ENCODE results near the gene GDNF.

GDNF gene

DNA sequence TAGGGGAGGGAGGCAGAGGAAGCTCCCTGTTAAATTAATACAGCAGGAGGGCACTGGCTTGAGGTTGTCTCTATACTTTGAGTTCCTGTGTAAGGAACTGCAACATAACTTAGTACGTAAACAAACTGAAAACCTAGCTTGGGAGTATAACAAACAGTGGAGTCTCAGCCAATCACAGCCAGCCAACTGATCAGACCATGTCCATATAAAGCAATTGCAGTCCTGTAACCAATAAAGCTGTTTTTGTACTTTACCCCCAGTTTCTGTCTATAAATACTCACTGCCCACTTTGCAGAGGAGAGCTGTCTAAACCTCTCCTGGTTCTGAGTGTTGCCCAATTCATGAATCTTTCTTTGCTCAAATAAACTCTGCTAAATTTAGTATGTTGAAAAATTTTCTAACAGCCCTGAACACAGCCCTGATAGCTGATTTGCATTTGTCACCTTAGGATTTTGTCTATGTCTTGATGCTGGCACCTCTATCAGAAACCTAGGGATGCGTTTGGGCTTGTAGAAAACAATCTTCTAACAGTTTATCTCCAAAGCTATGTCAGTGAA, 39.9 kb downstream of the GDNF start:
- TF ChIP-seq, protein P1, sequence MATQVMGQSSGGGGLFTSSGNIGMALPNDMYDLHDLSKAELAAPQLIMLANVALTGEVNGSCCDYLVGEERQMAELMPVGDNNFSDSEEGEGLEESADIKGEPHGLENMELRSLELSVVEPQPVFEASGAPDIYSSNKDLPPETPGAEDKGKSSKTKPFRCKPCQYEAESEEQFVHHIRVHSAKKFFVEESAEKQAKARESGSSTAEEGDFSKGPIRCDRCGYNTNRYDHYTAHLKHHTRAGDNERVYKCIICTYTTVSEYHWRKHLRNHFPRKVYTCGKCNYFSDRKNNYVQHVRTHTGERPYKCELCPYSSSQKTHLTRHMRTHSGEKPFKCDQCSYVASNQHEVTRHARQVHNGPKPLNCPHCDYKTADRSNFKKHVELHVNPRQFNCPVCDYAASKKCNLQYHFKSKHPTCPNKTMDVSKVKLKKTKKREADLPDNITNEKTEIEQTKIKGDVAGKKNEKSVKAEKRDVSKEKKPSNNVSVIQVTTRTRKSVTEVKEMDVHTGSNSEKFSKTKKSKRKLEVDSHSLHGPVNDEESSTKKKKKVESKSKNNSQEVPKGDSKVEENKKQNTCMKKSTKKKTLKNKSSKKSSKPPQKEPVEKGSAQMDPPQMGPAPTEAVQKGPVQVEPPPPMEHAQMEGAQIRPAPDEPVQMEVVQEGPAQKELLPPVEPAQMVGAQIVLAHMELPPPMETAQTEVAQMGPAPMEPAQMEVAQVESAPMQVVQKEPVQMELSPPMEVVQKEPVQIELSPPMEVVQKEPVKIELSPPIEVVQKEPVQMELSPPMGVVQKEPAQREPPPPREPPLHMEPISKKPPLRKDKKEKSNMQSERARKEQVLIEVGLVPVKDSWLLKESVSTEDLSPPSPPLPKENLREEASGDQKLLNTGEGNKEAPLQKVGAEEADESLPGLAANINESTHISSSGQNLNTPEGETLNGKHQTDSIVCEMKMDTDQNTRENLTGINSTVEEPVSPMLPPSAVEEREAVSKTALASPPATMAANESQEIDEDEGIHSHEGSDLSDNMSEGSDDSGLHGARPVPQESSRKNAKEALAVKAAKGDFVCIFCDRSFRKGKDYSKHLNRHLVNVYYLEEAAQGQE (IDR thresholded peaks at IDR 0.05; ENCODE audit: insufficient read depth in 1 of 2, low read depth in 2 of 2, low read length in 2 of 2): no peak
- TF ChIP-seq POLR2AphosphoS5 (IDR thresholded peaks at IDR 0.05; ENCODE audit: low read depth, low read length): no peak
- TF ChIP-seq FOXP2 (optimal IDR thresholded peaks at IDR 0.05; ENCODE audit: borderline replicate concordance, extremely low read depth, extremely low read length, insufficient read depth): no peak
- no peak for TF ChIP-seq TAF1 (IDR thresholded peaks at IDR 0.05; ENCODE audit: borderline replicate concordance, insufficient read depth, low read length)
- TF ChIP-seq SIN3A (IDR thresholded peaks at IDR 0.05; ENCODE audit: borderline replicate concordance, insufficient read depth, low read length): no peak

DNA sequence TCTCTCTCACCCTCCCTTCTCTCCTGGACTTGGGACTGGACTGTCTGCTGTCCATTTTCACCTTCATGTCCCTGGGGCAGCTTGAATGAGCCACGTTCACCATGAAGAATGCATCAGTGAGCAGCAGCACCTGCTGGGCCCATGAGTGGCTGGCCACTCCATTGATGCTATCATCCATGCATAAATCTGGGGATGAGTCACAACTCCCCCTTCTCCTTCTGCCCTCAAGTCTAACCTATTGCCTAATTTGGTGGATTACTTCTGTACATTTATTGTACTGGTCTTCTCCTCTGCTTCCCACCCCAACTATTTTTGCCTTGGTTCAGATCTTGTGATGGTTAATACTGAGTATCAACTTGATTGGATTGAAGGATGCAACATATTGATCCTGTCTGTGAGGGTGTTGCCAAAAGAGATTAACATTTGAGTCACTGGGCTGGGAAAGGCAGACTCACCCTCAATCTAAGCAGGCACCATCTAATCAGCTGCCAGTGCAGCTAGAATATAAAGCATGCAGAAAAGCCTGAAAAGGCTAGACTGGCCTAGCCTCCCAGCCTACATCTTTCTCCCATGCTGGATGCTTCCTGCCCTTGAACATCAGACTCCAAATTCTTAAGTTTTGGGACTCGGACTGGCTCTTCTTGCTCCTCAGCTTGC, 46.7 kb downstream of the GDNF start:
- TF ChIP-seq, protein P1 (IDR thresholded peaks at IDR 0.05; ENCODE audit: insufficient read depth in 1 of 2, low read depth in 2 of 2, low read length in 2 of 2): no peak
- no peak for TF ChIP-seq FOXP2 (optimal IDR thresholded peaks at IDR 0.05; ENCODE audit: borderline replicate concordance, extremely low read depth, extremely low read length, insufficient read depth)
- no peak for TF ChIP-seq SIN3A (IDR thresholded peaks at IDR 0.05; ENCODE audit: borderline replicate concordance, insufficient read depth, low read length)
- no peak for TF ChIP-seq TAF1 (IDR thresholded peaks at IDR 0.05; ENCODE audit: borderline replicate concordance, insufficient read depth, low read length)
- TF ChIP-seq POLR2AphosphoS5 (IDR thresholded peaks at IDR 0.05; ENCODE audit: low read depth, low read length): no peak

DNA sequence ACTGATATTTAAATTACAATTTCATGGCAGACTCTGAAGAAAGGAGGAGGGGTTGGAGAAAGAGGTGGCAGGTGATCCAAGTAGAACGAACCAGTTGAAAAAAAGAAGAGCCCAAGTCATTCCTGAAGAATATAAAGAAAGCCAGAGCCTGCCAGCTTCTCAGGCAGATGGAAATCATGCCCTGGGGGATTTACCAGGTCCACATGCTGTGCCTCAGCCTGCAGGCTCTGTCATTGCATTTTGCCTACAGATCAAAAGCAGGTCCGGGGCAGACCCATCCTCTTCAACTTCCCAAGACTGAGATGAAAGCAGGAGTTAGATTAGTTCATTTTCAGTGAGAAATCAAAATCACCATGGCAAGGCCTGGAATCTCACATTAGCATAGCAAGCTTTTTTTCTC, 48.5 kb downstream of the GDNF start:
- TF ChIP-seq, protein P1 (IDR thresholded peaks at IDR 0.05; ENCODE audit: insufficient read depth in 1 of 2, low read depth in 2 of 2, low read length in 2 of 2): no peak
- TF ChIP-seq POLR2AphosphoS5 (IDR thresholded peaks at IDR 0.05; ENCODE audit: low read depth, low read length) (no peak), SIN3A (IDR thresholded peaks at IDR 0.05; ENCODE audit: borderline replicate concordance, insufficient read depth, low read length) (no peak), TAF1 (IDR thresholded peaks at IDR 0.05; ENCODE audit: borderline replicate concordance, insufficient read depth, low read length) (no peak), FOXP2 (optimal IDR thresholded peaks at IDR 0.05; ENCODE audit: borderline replicate concordance, extremely low read depth, extremely low read length, insufficient read depth) (no peak)

DNA sequence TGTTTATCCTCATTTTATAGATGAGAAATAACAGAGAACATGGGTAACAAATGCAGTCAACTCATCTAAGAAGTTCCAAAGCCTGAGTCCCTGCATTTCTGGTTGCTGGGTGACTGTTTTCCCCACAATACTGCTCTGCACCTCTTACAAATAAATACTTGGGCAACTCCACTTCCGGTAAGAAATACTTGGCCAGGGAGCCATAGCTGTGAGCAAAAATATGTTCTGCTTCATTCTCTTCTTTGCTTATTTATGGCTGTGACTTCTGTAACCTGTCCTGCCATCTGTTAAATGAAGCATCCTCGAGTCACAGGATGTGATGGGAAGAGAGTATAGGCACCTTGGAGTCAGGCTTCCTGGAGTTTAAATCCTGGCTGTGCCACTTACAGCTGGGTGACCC, 49.9 kb downstream of the GDNF start:
- TF ChIP-seq, protein P1 (IDR thresholded peaks at IDR 0.05; ENCODE audit: insufficient read depth in 1 of 2, low read depth in 2 of 2, low read length in 2 of 2): no peak
- no peak for TF ChIP-seq FOXP2 (optimal IDR thresholded peaks at IDR 0.05; ENCODE audit: borderline replicate concordance, extremely low read depth, extremely low read length, insufficient read depth)
- TF ChIP-seq SIN3A (IDR thresholded peaks at IDR 0.05; ENCODE audit: borderline replicate concordance, insufficient read depth, low read length): no peak
- no peak for TF ChIP-seq TAF1 (IDR thresholded peaks at IDR 0.05; ENCODE audit: borderline replicate concordance, insufficient read depth, low read length)
- TF ChIP-seq POLR2AphosphoS5 (IDR thresholded peaks at IDR 0.05; ENCODE audit: low read depth, low read length): no peak
